Hepatic stellate cell (primary cell): ENCODE data around the gene RBM24.

Source experiments
- DNase-seq: peaks from one replicate; pipeline ENCODE4 v3.0.0; 2011; ENCODE audit warnings: low spot score

Gene RBM24

GRCh38 chr6:17281100-17281496 lies at the start of gene RBM24:
Gene RBM24 (plus strand): TSS chr6:17281361. CDS start chr6:17281582, 221 bp downstream.
- peak; percentile 65 for DNase-seq

DNA sequence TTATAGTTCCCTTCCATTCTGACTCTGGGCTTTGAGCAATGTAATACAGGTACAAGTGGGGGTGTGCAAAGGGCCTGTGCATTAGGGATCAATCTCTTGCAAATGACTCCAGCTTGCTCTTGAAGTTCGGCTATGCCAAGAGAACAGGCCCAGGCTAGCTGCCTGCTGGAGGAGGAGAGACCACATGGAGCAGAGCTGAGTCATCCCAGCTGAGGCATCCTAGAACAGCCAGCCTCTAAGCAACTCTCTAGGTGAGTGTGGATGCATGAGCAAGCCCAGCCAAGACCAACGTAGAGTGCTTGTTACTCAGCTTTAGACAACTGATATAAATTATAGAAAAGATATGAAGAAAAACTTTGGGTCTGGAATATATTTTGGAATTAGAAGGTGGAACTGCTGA lies 47.6 kb upstream of the RBM24 start:
- no peak for DNase-seq

DNA sequence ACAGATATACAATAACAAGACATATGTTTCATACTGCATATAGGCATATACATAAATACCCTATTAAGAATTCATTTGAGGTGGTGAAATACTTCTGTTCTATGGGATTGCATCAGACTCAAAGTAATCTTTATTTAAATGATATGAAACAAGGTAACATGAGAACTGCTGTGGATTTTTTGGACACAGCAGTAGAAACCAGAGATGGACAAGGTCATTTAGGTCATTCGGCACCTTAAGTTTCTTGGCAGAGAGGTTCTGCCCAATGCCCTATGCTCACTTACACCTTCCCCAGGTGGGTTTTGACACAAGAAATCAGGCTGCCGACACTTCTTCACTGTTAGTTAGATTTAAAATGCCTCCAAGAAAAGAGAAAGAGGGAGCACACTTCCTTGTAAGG lies 43.9 kb upstream of the RBM24 start:
- DNase-seq: no peak

GRCh38 chr6:17239260-17239659 lies 41.9 kb upstream of the RBM24 start:
- DNase-seq: no peak

DNA sequence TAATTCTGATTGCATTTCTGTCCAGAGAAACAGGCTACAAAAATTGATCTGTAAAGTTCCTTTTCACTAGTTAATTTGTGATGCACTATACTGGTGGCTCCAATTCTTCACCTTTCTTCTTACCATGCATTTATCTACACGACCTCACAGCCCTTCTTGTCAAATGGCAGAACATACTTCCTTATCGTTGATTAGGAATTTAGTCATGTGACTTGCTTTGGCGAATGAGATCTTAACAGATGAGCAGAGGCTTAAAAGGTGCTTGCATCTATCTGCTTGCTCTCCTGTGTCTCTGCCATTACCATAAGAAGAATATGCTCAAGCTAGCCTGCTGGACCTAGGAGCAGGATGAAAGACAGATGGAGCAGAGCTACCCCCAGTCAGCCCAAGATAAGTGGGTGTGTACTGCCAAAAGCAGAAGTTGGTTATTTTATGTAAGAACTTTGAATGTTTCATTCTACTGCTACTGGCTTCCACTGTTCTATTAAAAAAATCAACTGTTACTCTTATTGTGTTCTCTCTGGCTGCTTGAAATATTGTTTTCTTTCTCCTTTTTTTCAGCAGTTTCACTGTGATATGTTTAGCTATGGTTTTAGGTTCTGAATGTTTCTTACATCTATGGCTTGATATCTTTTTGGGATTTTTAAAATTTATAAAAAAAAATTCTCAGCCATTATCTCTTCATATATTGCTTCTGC lies 40.2 kb upstream of the RBM24 start:
- no peak for DNase-seq

GRCh38 chr6:17242087-17242486 lies 39.1 kb upstream of the RBM24 start:
- no peak for DNase-seq

DNA sequence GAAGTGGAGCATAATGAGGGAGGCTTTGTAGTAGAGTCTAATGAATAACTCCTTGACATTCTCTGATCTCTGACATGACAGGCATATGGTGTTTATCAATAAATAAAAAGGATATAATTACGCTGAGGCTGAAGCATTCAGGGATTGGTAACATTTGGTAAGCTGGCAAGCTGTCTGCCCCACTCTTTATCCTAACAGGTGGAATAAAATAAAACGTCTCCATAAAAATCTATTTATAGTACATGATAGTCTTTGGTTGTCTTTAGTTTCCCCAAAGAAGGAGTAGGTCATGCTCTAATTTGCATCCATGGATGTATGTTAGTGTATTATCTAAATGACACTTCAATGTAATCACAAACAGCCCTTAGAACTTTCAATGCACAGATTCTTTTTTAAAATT lies 30.9 kb upstream of the RBM24 start:
- no peak for DNase-seq

DNA sequence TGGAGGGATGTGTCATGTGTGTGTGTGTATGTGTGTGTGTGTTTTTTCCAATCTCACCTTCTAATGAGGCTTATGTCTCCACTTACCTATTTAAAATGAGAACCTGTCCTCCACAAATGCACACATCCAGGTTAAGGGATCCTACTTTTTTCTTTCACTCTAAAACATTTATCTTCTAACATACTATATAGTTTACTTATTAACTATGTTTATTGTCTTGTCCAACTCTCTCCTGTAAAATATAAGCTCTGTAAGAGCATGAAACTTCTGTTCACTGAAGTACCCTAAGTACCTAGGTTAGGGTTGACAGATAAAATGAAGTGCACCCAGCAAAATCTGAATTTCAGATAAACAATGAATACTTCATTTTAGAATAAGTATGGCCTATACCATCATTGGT lies 29.2 kb upstream of the RBM24 start:
- no peak for DNase-seq

- DNase-seq: no peak
Observed at GRCh38 chr6:17258749-17259148, 22.4 kb upstream of the RBM24 start.

- DNase-seq: no peak
Observed at GRCh38 chr6:17265570-17265969, 15.6 kb upstream of the RBM24 start.

- DNase-seq: no peak
Observed at GRCh38 chr6:17267566-17267965, 13.6 kb upstream of the RBM24 start.

GRCh38 chr6:17268114-17268513 lies 13.0 kb upstream of the RBM24 start:
- DNase-seq: no peak

GRCh38 chr6:17269840-17270239 lies 11.3 kb upstream of the RBM24 start:
- DNase-seq: peak; percentile 69

DNA sequence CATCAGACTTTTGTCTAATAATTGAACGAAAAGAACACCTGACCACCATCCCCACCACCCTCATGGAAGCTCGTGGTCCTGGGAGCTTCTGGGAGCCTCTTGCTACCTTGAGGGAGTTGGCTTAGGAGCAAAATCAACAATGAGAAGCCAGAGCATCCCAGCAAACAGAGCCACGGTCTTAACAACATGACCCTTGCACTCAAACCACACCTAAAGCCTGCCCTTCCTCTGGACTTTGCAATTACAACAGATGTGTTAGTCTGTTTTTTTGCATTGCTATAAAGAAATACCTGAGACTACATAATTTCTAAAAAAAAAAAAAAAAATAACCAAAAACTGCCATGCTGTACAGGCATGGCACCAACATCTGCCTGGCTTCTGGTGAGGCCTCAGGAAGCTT lies 9.5 kb upstream of the RBM24 start:
- DNase-seq: no peak

DNA sequence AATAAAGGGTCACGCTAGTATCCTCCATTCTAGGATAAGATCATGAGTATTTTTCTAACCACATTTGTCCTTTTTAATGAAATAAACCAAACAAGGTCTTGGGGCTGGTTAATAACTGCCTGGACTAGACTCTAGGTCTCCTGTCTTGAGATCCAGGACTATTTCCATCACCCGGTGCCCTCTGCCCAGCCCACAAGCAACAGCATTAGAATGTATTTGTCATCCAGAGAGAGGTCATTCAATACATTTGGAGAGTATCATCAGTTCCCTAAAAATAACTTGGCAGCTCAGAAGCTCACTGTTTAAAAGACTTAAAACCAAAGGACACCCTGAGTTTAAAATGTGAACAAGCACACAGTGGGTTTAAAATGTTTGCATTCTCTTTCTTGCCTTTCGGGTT lies 4.4 kb upstream of the RBM24 start:
- peak; percentile 45 for DNase-seq

GRCh38 chr6:17277256-17277655 lies 3.9 kb upstream of the RBM24 start:
- DNase-seq: no peak

DNA sequence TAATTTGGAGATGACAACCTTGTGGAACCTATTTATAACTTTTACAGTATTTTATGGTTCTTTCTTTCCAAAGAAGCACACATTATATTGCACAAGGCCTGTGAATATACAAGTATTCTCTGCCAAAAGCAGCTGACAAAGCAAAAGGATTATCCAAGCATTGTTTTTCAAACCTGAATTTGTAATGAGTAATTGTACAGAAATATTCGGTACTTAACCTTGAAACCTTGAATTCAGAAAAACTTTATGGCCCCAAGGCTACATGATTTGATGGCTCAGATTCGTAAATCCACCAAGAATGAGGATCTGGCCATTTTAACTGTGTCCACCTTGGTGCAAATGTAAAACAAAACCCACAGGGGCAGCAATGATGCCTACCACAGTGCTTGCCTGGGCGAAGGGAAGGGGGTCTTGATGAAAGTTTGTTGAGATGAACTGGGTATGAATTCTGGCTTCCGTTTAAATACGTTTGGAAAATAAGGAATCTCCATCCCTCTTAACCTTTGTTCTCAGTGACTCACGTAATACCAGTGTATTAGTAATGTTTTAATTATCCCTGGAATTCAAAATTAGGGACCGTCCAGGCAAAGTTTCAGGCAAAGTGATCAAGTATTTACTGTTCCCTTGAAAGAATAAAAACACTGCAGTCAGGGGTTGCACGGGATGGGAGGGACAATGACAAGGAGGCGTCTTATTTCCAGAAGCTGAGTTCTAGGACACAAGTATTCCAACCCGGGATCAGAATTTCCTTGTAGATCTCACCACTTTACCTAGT lies 2.7 kb upstream of the RBM24 start:
- DNase-seq: peak; percentile 51

GRCh38 chr6:17280138-17280537 lies 1.0 kb upstream of the RBM24 start:
- no peak for DNase-seq

DNA sequence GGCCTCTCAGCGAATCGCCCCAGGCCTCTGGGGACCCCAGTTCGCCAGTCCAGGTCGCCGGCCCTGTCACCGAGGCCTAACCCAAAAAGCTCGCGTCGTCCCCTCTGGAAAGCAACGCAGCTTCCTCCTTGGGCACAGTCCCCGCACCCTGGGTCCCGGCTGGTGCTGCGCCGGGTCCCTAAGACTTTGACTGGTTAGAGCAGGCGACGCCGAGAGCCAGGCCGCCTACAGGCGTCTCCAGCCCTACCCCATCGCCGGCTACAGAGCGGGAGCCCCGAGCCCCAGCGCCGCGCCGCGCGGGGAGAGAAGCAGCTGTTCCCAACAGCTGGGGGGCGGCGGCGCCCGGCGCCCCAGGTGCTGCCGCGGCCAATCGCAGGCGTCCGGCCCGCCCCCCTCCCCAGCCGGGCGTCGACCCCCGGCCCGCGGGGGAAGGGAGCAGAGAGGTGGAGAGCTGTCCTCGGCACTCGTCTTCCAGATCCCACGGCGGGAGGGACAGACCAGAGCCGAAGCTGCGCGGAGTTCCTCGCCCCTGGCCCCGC lies 540 bp upstream of the RBM24 start:
- peak; percentile 40 for DNase-seq

- peak; percentile 34 for DNase-seq
Observed at GRCh38 chr6:17281497-17282481, 628 bp downstream of the RBM24 start.

DNA sequence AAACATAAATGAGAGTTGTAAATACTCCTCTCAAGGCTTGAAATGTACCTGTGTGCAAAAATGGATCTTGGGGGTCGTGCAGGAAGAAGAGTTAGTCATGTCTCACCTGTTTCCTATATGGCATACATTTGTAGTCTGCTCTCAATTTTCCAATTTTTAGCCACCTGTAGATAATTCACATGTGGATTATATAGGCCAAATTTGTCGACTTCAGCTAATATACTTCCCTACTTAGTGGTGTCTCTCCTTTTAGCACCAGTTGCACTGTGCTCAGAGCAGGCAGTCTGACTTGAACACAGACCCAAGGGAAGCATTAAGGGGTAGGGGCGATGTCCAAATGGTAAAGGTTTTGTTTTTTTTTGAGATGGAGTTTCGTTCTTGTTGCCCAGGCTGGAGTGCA lies 1.9 kb downstream of the RBM24 start:
- DNase-seq: no peak

- DNase-seq: no peak
Observed at GRCh38 chr6:17289630-17290061, 8.5 kb downstream of the RBM24 start.
